HCT116 (cell line): ENCODE data around the gene PRKAB2. TPM values are rescaled to one million over a fixed set of nuclear protein-coding genes. Genes with fewer than 3 reads are reported as not detected.

ENCODE experiments used
- ATAC-seq: fragments of 200-7000 bp; cut with Tn5 transposase; 2 replicates; pipeline ENCODE4 v1.9.1; 2020; ENCODE audit warnings: mild to moderate bottlenecking, moderate library complexity
- BruUV-seq: library from RNA; stranded (reverse); fragments of 400-500 nt; replicated peaks from 2 replicates; lab custom pipeline; 2021; lab: Mats Ljungman, UMichigan
- CTCF ChIA-PET: fragments of 300-600 bp; sonication (Branson Sonifier 250); formaldehyde crosslinking; loops from one replicate; lab custom pipeline; 2021; ENCODE audit warnings: antibody characterized with exemption; lab: Charles Lee
- POLR2A ChIA-PET: fragments of 300-600, 350-600 bp; sonication (Branson Sonifier 250); formaldehyde crosslinking; loops from one replicate; lab custom pipeline; 2021; ENCODE audit warnings: antibody characterized with exemption; lab: Charles Lee
- RAD21 ChIA-PET, 2 experiments: fragments of 300-600 bp; sonication (Branson Sonifier 250); formaldehyde crosslinking; loops; one replicate each; lab custom pipeline; 2023; ENCODE audit warnings: low total read pairs in 2 of 2; ENCODE audit not compliant: uncharacterized antibody in 2 of 2, unreplicated experiment in 2 of 2, low non-redundant PET in 1 of 2; lab: Charles Lee
- DNase-seq: peaks from one replicate; pipeline ENCODE4 v3.0.0-alpha.2; 2010; ENCODE audit warnings: low read depth, low spot score
- H2AFZ ChIP-seq: fragments of 200-600 bp; shearing (Covaris generic), sonication (generic); 2 replicates; pipeline ENCODE4 v1.6.1; 2017; ENCODE audit warnings: low read depth, mixed run types, mixed read lengths, antibody characterized with exemption, low read length; ENCODE audit not compliant: poor library complexity, severe bottlenecking
- H3K27ac ChIP-seq: 2 replicates; pipeline ENCODE4 v1.5.1; 2012; ENCODE audit warnings: low read depth, low read length
- H3K27me3 ChIP-seq: fragments of 200-600 bp; sonication (generic); 2 replicates; pipeline ENCODE4 v1.6.1; 2016; ENCODE audit warnings: mixed run types, low read length, mixed read lengths; ENCODE audit not compliant: insufficient read depth
- H3K36me3 ChIP-seq, 2 experiments: fragments of 200-500 bp in 1 of 2; fragments of 200-600 bp in 1 of 2; sonication (Bioruptor generic) in 1 of 2; sonication (generic) in 1 of 2; 2 replicates each; pipeline versions ENCODE4 v1.5.1 to v1.6.1; 2014 to 2016; ENCODE audit warnings: low read length in 2 of 2, inconsistent platforms in 1 of 2, mixed read lengths in 1 of 2, mixed run types in 1 of 2; ENCODE audit not compliant: insufficient read depth in 2 of 2, control insufficient read depth in 1 of 2
- H3K4me1 ChIP-seq, 2 experiments: fragments of 200-600 bp in 1 of 2; sonication (generic) in 1 of 2; 2 replicates each; pipeline versions ENCODE4 v1.5.1 to v1.6.1; 2012 to 2017; ENCODE audit warnings: low read length in 2 of 2, inconsistent platforms in 1 of 2, mild to moderate bottlenecking in 1 of 2, mixed read lengths in 1 of 2, mixed run types in 1 of 2, moderate library complexity in 1 of 2; ENCODE audit not compliant: insufficient read depth in 2 of 2, control insufficient read depth in 1 of 2
- H3K4me2 ChIP-seq: fragments of 200-600 bp; sonication (generic); 2 replicates; pipeline ENCODE4 v1.6.1; 2017; ENCODE audit warnings: mixed run types, low read length, mixed read lengths
- H3K4me3 ChIP-seq, 2 experiments: fragments of 200-600 bp in 1 of 2; sonication (generic) in 1 of 2; replicated peaks in 1 of 2; 2 replicates each; pipeline ENCODE4 v1.5.1; 2011 to 2016; ENCODE audit warnings: low read length in 2 of 2, control low read depth in 1 of 2, low read depth in 1 of 2, mild to moderate bottlenecking in 1 of 2, mixed read lengths in 1 of 2, mixed run types in 1 of 2
- H3K79me2 ChIP-seq: fragments of 200-600 bp; sonication (generic); 2 replicates; pipeline ENCODE4 v1.6.1; 2017; ENCODE audit warnings: mild to moderate bottlenecking, mixed run types, low read length, moderate library complexity, mixed read lengths; ENCODE audit not compliant: insufficient read depth
- H3K9ac ChIP-seq: fragments of 200-600 bp; sonication (generic); 2 replicates; pipeline ENCODE4 v1.6.1; 2016; ENCODE audit warnings: low read length, mixed read lengths
- H3K9me2 ChIP-seq: fragments of 200-600 bp; sonication (generic), shearing (Covaris generic); 2 replicates; pipeline ENCODE4 v1.6.1; 2017; ENCODE audit warnings: mixed run types, mild to moderate bottlenecking, moderate library complexity; ENCODE audit not compliant: insufficient read depth
- H3K9me3 ChIP-seq, 2 experiments: fragments of 200-500 bp in 1 of 2; fragments of 200-600 bp in 1 of 2; sonication (Bioruptor generic) in 1 of 2; sonication (generic) in 1 of 2; 2 replicates each; pipeline ENCODE4 v1.6.1; 2014 to 2017; ENCODE audit warnings: low read length in 2 of 2, mixed read lengths in 2 of 2, inconsistent platforms in 1 of 2, low read depth in 1 of 2, mild to moderate bottlenecking in 1 of 2, mixed run types in 1 of 2, moderate library complexity in 1 of 2; ENCODE audit not compliant: control insufficient read depth in 1 of 2, insufficient read depth in 1 of 2
- H4K20me1 ChIP-seq: fragments of 200-600 bp; sonication (generic), shearing (Covaris generic); 2 replicates; pipeline ENCODE4 v1.6.1; 2017; ENCODE audit warnings: mixed run types, mild to moderate bottlenecking, moderate library complexity; ENCODE audit not compliant: insufficient read depth
- CBX3 ChIP-seq: IDR thresholded peaks from 2 replicates; pipeline ENCODE4 v1.6.1; 2012; ENCODE audit warnings: low read depth
- EGR1 ChIP-seq: IDR thresholded peaks from 2 replicates; pipeline ENCODE4 v1.6.1; 2012; ENCODE audit warnings: low read depth
- ELF1 ChIP-seq: IDR thresholded peaks from 2 replicates; pipeline ENCODE4 v1.6.1; 2012; ENCODE audit warnings: low read depth, borderline replicate concordance
- FOSL1 ChIP-seq: IDR thresholded peaks from 2 replicates; pipeline ENCODE4 v1.6.1; 2012; ENCODE audit warnings: low read depth
- POLR2AphosphoS5 ChIP-seq: IDR thresholded peaks from 2 replicates; pipeline ENCODE4 v1.6.1; 2011; ENCODE audit warnings: mild to moderate bottlenecking, low read depth, low read length, moderate library complexity
- SP1 ChIP-seq: IDR thresholded peaks from 2 replicates; pipeline ENCODE4 v1.6.1; 2012; ENCODE audit warnings: low read depth
- TCF7L2 ChIP-seq: IDR thresholded peaks from 2 replicates; pipeline ENCODE4 v1.7.0; 2011; ENCODE audit warnings: borderline replicate concordance, inconsistent platforms; ENCODE audit not compliant: insufficient read depth, insufficient read length; ENCODE audit errors: extremely low read depth
- YY1 ChIP-seq: IDR thresholded peaks from 2 replicates; pipeline ENCODE4 v1.6.1; 2011; ENCODE audit warnings: low read length, low read depth, moderate library complexity, mild to moderate bottlenecking; ENCODE audit not compliant: insufficient replicate concordance; ENCODE audit errors: extremely low read depth
- ZNF274 ChIP-seq: fragments of 200-500 bp; sonication (Bioruptor generic); IDR thresholded peaks from 2 replicates; pipeline ENCODE4 v1.6.1; 2014; ENCODE audit warnings: mild to moderate bottlenecking, low read depth, low read length, inconsistent platforms
- intact Hi-C: fragments of 100-400 bp; cut with micrococcal nuclease; formaldehyde crosslinking; loops from 2 replicates; pipeline ENCODE4 v1.10.0; 2022
- total RNA-seq: library from RNA; stranded (reverse); gene quantifications from one replicate; pipeline ENCODE4 v1.2.1, GENCODE V29; 2021; ENCODE audit not compliant: unreplicated experiment
- TF ChIP-seq, protein P1 (sequence below), 3 experiments: fragments of 200-600 bp in 1 of 3; sonication (generic) in 1 of 3; IDR thresholded peaks in 2 of 3; conservative IDR thresholded peaks in 1 of 3; 2 replicates each; pipeline ENCODE4 v1.5.1; 2012 to 2017; ENCODE audit warnings: low read depth in 2 of 3, low read length in 2 of 3, antibody characterized with exemption in 1 of 3, borderline replicate concordance in 1 of 3, control low read depth in 1 of 3, mild to moderate bottlenecking in 1 of 3, mixed read lengths in 1 of 3, mixed run types in 1 of 3, moderate library complexity in 1 of 3; ENCODE audit not compliant: insufficient read depth in 1 of 3
- TF ChIP-seq, protein P2 (sequence below): IDR thresholded peaks from 2 replicates; pipeline ENCODE4 v1.6.1; 2012; ENCODE audit warnings: low read depth
- TF ChIP-seq, protein P3 (sequence below): IDR thresholded peaks from 2 replicates; pipeline ENCODE4 v1.6.1; 2012

The PRKAB2 gene
- total RNA-seq, 1 experiment from 2014 or later, result 10.9 TPM

DNA sequence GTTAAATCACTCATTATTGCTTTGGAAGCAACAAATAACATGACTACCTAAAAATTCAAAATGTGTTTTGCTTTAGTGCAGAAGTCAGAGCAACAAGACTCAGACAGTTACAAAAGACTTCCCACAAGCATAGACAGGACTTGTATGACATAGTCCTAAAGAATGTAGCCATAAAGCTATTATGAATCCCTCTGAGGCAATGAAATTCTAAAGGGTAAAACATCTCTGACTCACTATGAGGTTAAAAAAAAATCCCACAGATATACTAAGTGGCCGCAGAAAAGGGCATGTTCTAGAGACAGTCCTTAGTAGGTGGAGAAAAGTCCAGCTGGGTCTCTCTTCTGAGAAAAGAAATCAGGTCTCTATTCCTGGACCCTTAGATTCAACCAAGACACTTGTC is 4.9 kb downstream of the PRKAB2 start (continued):
- TF ChIP-seq CBX3 (0 out of 2 replicates have a peak, but pooled peaks have one; percentile 31), ZNF274 (no peak), ELF1 (no peak)

DNA sequence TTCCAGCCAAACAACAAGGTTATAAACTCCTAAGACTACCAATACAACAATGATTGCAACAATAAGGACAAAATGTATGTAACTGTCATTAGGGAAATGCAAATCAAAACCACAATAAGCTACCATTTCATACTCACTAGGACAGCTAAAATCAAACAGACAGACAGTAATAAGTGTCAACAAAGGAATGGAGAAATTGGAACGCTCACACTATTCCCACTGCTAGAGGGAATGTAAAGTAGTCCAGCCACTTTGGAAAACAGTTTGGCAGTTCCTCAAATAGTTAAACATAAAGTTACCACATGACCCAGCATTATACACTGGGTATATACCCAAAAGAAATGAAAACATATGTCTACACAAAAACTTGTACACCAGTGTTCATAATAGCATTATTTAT is 9.3 kb downstream of the PRKAB2 start:
- no TSS peak for BruUV-seq
- TF ChIP-seq, protein P1, sequence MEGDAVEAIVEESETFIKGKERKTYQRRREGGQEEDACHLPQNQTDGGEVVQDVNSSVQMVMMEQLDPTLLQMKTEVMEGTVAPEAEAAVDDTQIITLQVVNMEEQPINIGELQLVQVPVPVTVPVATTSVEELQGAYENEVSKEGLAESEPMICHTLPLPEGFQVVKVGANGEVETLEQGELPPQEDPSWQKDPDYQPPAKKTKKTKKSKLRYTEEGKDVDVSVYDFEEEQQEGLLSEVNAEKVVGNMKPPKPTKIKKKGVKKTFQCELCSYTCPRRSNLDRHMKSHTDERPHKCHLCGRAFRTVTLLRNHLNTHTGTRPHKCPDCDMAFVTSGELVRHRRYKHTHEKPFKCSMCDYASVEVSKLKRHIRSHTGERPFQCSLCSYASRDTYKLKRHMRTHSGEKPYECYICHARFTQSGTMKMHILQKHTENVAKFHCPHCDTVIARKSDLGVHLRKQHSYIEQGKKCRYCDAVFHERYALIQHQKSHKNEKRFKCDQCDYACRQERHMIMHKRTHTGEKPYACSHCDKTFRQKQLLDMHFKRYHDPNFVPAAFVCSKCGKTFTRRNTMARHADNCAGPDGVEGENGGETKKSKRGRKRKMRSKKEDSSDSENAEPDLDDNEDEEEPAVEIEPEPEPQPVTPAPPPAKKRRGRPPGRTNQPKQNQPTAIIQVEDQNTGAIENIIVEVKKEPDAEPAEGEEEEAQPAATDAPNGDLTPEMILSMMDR (IDR thresholded peaks at IDR 0.05 in 2 of 3, conservative IDR thresholded peaks at IDR 0.05 in 1 of 3; ENCODE audit: borderline replicate concordance in 1 of 3, insufficient read depth in 1 of 3, low read depth in 2 of 3, low read length in 2 of 3), result no peak
- TF ChIP-seq, protein P2, sequence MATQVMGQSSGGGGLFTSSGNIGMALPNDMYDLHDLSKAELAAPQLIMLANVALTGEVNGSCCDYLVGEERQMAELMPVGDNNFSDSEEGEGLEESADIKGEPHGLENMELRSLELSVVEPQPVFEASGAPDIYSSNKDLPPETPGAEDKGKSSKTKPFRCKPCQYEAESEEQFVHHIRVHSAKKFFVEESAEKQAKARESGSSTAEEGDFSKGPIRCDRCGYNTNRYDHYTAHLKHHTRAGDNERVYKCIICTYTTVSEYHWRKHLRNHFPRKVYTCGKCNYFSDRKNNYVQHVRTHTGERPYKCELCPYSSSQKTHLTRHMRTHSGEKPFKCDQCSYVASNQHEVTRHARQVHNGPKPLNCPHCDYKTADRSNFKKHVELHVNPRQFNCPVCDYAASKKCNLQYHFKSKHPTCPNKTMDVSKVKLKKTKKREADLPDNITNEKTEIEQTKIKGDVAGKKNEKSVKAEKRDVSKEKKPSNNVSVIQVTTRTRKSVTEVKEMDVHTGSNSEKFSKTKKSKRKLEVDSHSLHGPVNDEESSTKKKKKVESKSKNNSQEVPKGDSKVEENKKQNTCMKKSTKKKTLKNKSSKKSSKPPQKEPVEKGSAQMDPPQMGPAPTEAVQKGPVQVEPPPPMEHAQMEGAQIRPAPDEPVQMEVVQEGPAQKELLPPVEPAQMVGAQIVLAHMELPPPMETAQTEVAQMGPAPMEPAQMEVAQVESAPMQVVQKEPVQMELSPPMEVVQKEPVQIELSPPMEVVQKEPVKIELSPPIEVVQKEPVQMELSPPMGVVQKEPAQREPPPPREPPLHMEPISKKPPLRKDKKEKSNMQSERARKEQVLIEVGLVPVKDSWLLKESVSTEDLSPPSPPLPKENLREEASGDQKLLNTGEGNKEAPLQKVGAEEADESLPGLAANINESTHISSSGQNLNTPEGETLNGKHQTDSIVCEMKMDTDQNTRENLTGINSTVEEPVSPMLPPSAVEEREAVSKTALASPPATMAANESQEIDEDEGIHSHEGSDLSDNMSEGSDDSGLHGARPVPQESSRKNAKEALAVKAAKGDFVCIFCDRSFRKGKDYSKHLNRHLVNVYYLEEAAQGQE, result no peak
- TF ChIP-seq FOSL1, result no peak
- no peak for TF ChIP-seq POLR2AphosphoS5
- no peak for TF ChIP-seq ZNF274
- no peak for TF ChIP-seq TCF7L2
- TF ChIP-seq EGR1, result no peak
- no peak for TF ChIP-seq SP1
- no peak for TF ChIP-seq YY1
- TF ChIP-seq, protein P3, sequence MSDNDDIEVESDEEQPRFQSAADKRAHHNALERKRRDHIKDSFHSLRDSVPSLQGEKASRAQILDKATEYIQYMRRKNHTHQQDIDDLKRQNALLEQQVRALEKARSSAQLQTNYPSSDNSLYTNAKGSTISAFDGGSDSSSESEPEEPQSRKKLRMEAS, result no peak
- TF ChIP-seq ELF1, result no peak
- no peak overlapping the region for H2AFZ ChIP-seq
- H3K27me3 ChIP-seq, result no peaks in the 10 kb centered on the region
- peak overlapping the region; percentile 63; the same call in 1 of the 2 replicates for H3K4me2 ChIP-seq
- no peaks in the 10 kb centered on the region for H3K9me3 ChIP-seq
- H3K9me2 ChIP-seq, result no peaks in the 10 kb centered on the region
- H4K20me1 ChIP-seq, result peaks cover 2% of the 10 kb centered on the region; the same call in 1 of the 2 replicates
- peaks cover 16 to 25% of the 10 kb centered on the region in 2 experiments for H3K36me3 ChIP-seq
- ChIA-PET CTCF (interaction anchor here (1.1 kb wide), 1 partner anchor 79 kb away, joined by 3 read pairs; the partner anchor contains the start of gene CHD1L), POLR2A (no interaction called here), RAD21 (no interaction called here)
- H3K9ac ChIP-seq, result no peak overlapping the region
- peaks cover 14% of the 10 kb centered on the region; the same call in 1 of the 2 replicates for H3K79me2 ChIP-seq
- H3K4me3 ChIP-seq, result no peak overlapping the region
- intact Hi-C loops, result no loop called here
- DNase-seq (no peak), ATAC-seq (no peak)
- H3K27ac ChIP-seq, result no peak overlapping the region
- peaks cover 17 to 39% of the 10 kb centered on the region in 2 experiments for H3K4me1 ChIP-seq
